ENCODE data around the gene KASH5.

DNA sequence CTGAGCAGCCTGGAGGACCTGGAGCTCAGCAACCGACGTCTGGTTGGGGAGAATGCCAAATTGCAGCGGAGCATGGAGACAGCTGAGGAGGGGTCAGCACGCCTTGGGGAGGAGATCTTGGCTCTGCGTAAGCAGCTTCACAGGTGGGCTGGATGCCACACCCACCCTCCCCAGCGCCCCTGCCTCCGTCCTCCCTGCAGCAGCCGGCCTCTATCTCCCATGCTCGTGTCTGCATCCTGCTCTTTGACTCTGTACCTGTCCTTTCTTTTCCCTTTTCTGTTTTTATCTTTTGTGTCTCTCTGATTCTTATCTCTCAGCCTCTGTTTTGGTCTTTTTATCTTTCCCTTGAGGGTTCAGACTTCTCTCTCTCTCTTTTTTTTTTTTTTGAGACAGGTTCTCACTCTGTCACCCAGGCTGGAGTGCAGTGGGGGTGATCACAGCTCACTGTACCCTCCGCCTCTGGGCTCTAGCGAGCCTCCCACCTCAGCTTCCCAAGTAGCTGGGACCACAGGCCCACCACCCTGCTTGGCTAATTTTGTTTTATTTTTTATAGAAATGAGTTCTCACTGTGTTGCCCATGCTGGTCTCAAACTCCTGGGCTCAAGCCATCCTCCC, 10.1 kb downstream of the KASH5 start:
- TF ChIP-seq, protein P1, sequence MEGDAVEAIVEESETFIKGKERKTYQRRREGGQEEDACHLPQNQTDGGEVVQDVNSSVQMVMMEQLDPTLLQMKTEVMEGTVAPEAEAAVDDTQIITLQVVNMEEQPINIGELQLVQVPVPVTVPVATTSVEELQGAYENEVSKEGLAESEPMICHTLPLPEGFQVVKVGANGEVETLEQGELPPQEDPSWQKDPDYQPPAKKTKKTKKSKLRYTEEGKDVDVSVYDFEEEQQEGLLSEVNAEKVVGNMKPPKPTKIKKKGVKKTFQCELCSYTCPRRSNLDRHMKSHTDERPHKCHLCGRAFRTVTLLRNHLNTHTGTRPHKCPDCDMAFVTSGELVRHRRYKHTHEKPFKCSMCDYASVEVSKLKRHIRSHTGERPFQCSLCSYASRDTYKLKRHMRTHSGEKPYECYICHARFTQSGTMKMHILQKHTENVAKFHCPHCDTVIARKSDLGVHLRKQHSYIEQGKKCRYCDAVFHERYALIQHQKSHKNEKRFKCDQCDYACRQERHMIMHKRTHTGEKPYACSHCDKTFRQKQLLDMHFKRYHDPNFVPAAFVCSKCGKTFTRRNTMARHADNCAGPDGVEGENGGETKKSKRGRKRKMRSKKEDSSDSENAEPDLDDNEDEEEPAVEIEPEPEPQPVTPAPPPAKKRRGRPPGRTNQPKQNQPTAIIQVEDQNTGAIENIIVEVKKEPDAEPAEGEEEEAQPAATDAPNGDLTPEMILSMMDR (conservative IDR thresholded peaks at IDR 0.05; ENCODE audit: low read length) = no peak
- TF ChIP-seq EZH2phosphoT487 (IDR thresholded peaks at IDR 0.05; ENCODE audit: borderline replicate concordance) = no peak

Data from Loucy (cell line).